Limb (tissue), 2 donors: ENCODE measurements around the gene DPP4.
"Not testable (repeated sequence)": the region's sequence is repeated elsewhere in the genome, so short reads cannot be mapped to it uniquely, and the experiment has no call there.

Source experiments
- DNase-seq, 2 donors: peaks; one replicate each; pipeline ENCODE4 v3.0.0-alpha.2; 2016; ENCODE audit errors: extremely low spot score in 2 of 2

Gene DPP4

DNA sequence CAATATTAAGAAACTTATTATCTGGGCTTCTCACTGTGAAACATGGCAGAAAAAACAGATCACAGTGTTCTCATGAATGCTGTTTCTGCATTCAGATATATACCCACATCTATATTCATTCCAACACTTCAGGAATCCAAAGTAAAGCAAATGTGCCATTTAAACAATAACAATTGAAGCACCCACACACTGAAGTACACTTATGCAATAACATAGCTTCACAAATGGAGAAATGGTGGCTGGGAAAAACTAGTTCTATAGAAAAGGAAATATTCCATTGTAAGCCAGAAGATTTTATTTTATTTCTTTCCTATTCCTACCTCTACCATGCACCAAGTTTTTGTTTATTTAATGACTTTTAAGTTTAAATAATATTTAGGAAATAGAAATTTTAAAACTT, 111.9 kb downstream of the DPP4 start:
- no peak for DNase-seq

DNA sequence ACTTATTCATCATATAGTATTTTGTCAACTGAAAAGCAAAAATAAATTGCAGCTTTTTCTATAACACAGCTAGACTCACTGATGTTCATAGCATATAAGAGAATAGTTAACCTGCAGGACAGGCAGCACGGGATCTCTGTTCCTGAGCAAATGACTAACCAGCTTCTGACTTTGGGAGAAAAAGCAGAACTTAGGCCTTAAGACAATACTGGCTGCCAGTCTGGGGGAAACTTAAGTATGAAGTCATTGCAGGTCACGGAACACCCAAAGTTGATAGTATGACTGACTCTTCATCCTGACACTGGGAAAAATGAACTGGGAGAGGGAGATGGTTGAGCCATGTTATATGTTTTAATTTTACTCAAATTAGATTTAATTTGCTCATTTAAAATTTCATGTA, 113.0 kb downstream of the DPP4 start:
- DNase-seq: no peak

GRCh38 chr2:161956738-161957137, 117.3 kb downstream of the DPP4 start:
- no peak for DNase-seq

DNA sequence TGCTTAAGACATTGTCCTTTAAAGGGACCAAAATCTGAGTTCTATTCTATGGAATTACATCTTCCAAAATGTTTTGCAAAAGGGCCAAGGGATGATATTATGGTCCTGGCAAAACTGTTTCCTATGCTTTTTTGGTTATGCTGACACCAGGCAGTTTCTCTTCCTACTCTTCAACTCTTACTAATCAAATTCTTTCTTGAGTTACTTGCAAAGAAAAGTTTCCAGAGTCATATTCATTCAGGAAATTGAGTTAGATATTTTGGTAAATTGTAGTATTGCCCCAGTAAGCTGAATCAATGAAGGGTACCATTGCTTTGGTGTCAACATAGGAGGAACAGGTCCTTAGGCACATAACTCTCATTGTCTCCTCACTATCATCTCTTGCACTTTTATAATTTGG, 118.8 kb downstream of the DPP4 start:
- no peak for DNase-seq

GRCh38 chr2:161954103-161954502, 119.9 kb downstream of the DPP4 start:
- DNase-seq: no peak

DNA sequence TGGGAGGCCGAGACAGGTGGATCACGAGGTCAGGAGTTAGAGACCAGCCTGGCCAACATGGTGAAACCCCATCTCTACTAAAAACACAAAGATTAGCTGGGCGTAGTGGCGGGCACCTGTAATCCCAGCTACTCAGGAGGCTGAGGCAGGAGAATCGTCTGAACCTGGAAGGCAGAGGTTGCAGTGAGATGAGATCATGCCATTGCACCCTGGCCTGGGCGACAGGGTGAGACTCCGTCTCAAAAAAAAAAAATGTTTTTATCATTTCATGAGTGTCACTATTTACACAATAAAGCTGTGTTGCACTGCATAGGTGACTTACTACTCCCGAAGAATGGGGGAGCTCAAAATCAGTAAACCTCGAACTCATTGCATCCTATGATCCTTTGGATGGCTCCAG, 120.6 kb downstream of the DPP4 start:
- DNase-seq: not testable (repeated sequence)

DNA sequence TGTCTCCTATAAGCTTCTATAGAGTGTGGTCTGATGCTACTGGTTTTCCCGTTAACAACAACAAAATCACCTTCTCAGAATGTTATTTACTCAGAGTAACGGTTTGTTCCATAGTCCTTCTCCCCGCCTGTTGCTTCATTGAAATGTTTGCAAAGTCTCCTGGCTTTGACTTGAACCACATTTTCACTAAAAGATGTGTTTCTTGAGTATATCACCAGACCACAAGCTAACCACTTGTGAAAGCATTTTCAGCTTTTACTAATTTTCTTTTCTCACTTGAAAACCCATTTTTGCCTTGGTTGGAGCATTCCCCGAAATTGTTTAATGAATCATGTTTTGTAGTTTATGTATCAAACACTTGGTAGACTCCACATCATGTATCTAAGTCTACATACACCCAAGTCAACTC, 121.2 kb downstream of the DPP4 start:
- no peak for DNase-seq

- no peak for DNase-seq
Measured at GRCh38 chr2:161947836-161948235, 126.2 kb downstream of the DPP4 start.

DNA sequence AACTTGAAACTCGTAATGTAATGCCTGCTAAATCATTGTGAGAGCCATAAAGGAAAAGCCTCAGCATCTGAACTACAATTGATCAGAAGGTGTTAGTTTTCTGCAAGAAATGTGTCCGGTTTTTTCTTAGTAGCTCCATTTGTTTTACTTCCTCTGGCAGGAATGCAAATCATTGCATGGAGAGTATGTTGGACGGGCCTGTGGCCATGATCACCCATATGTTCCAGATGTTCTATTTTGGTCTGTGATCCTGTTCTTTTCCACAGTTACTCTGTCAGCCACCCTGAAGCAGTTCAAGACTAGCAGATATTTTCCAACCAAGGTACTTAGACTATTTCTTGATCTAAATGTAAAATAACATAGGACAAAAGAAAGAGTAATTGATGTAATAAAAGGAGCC, 126.6 kb downstream of the DPP4 start:
- DNase-seq: peak in 1 of 2 donors; percentile 8

DNA sequence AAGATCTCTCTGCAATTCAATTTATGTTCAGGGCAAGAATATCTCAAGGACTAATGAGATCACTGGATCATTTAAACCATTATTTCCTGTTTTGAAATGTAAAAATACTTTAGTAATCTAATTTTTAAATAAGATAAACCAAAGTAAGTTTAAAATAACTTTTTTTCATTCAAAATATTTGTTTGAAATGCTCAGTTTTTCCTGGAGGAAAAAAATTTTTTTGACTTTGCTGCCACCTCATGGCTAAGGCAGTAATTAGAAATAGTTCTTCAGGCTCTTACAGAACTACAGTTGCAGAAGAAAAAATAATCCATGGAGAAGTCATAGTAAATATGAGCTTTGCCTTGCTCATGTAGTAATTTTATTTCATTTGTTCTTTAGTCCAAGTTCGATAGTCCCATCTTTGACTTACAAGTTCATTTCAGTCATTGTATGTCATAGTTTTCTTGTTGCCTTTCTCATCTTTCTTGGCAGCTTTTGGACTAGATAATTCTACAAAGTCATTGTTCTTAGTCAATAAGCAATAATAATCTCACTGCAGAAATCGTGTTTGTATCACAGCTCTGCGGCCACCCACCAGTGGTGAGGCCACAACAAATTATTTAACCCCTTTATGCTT, 127.4 kb downstream of the DPP4 start:
- DNase-seq: peak in 1 of 2 donors; percentile 47

DNA sequence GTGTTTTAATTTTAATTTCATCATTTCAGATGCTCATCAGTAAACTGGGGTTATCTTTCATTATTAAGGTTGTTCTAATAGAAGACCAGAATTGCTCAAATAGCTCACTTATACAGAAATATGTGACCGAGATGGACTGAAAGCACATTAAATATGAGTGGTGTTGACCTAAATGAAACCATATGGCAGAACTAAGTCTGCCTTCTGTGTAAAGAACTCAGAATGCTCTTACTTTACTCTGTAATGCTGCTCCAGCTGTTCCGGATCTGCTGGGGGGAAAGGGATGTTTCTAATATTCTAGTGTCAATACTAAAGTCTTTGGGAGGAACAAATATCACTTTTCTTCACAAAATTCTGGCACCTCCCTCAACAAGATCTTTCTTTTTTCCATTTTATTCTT, 131.0 kb downstream of the DPP4 start:
- peak in 1 of 2 donors; percentile 31 for DNase-seq
